ENCODE measurements around the gene SERPINA3. TPM values are rescaled to one million over a fixed set of nuclear protein-coding genes. Genes with fewer than 3 reads are reported as not detected.

Gene SERPINA3
- total RNA-seq, 1 donor, result not detected

GRCh38 chr14:94663965-94664704, 51.9 kb downstream of the SERPINA3 start:
- Histone ChIP-seq H3K4me3 (ENCODE audit: low read length) (no peak overlapping the region), H3K4me1 (ENCODE audit: insufficient read depth, low read length) (no peaks in the 10 kb centered on the region), H3K9me3 (ENCODE audit: low read depth, low read length) (no peaks in the 10 kb centered on the region), H3K27me3 (ENCODE audit: insufficient read depth, low read length) (peaks cover 7% of the 10 kb centered on the region)

GRCh38 chr14:94665121-94665520, 52.9 kb downstream of the SERPINA3 start:
- H3K4me3 ChIP-seq (ENCODE audit: low read length), result no peak overlapping the region
- H3K9me3 ChIP-seq (ENCODE audit: low read depth, low read length), result no peaks in the 10 kb centered on the region
- no peaks in the 10 kb centered on the region for H3K4me1 ChIP-seq (ENCODE audit: insufficient read depth, low read length)
- peaks cover 7% of the 10 kb centered on the region for H3K27me3 ChIP-seq (ENCODE audit: insufficient read depth, low read length)

GRCh38 chr14:94665544-94665943, 53.4 kb downstream of the SERPINA3 start:
- H3K27me3 ChIP-seq (ENCODE audit: insufficient read depth, low read length), result peaks cover 7% of the 10 kb centered on the region
- H3K4me3 ChIP-seq (ENCODE audit: low read length), result no peak overlapping the region
- H3K4me1 ChIP-seq (ENCODE audit: insufficient read depth, low read length), result no peaks in the 10 kb centered on the region
- H3K9me3 ChIP-seq (ENCODE audit: low read depth, low read length), result no peaks in the 10 kb centered on the region

- H3K9me3 ChIP-seq (ENCODE audit: low read depth, low read length), result no peaks in the 10 kb centered on the region
- peaks cover 4% of the 10 kb centered on the region for H3K27me3 ChIP-seq (ENCODE audit: insufficient read depth, low read length)
- no peak overlapping the region for H3K4me3 ChIP-seq (ENCODE audit: low read length)
- no peaks in the 10 kb centered on the region for H3K4me1 ChIP-seq (ENCODE audit: insufficient read depth, low read length)
Observed at GRCh38 chr14:94670692-94671285, 58.6 kb downstream of the SERPINA3 start.

- Histone ChIP-seq H3K9me3 (ENCODE audit: low read depth, low read length) (no peaks in the 10 kb centered on the region), H3K4me3 (ENCODE audit: low read length) (no peak overlapping the region), H3K4me1 (ENCODE audit: insufficient read depth, low read length) (no peaks in the 10 kb centered on the region), H3K27me3 (ENCODE audit: insufficient read depth, low read length) (peaks cover 4% of the 10 kb centered on the region)
Observed at GRCh38 chr14:94671870-94672444, 59.8 kb downstream of the SERPINA3 start.

- Histone ChIP-seq H3K9me3 (ENCODE audit: low read depth, low read length) (no peaks in the 10 kb centered on the region), H3K4me1 (ENCODE audit: insufficient read depth, low read length) (no peaks in the 10 kb centered on the region), H3K27me3 (ENCODE audit: insufficient read depth, low read length) (peaks cover 4% of the 10 kb centered on the region), H3K4me3 (ENCODE audit: low read length) (no peak overlapping the region)
Observed at GRCh38 chr14:94673071-94673470, 60.9 kb downstream of the SERPINA3 start.

Other genes starting within 250 kb of the SERPINA3 start
- 0.21 TPM for gene SERPINA2, start 245.7 kb upstream of the SERPINA3 start, total RNA-seq
- 453 TPM for gene SERPINA1, start 223.8 kb upstream of the SERPINA3 start, total RNA-seq
- gene SERPINA11, start 159.6 kb upstream of the SERPINA3 start, total RNA-seq, result not detected
- not detected for gene SERPINA9, start 136.2 kb upstream of the SERPINA3 start, total RNA-seq
- not detected for gene SERPINA12, start 102.9 kb upstream of the SERPINA3 start, total RNA-seq
- gene SERPINA4, start 50.9 kb upstream of the SERPINA3 start, total RNA-seq, result 0.10 TPM
- gene SERPINA5, start 31.0 kb upstream of the SERPINA3 start, total RNA-seq, result not detected
- 0.42 TPM for gene GSC, start 157.7 kb downstream of the SERPINA3 start, total RNA-seq

All from mononuclear cell (primary cell).